GM23338 (cell line): ENCODE data around the gene EPHA3. TPM values are rescaled to one million over a fixed set of nuclear protein-coding genes. Genes with fewer than 3 reads are reported as not detected.

Source experiments
- ATAC-seq: fragments of 200-7000 bp; cut with Tn5 transposase; 3 replicates; pipeline ENCODE4 v1.9.1; 2020
- DNase-seq: peaks from one replicate; pipeline ENCODE4 v3.0.0-alpha.2; 2015; ENCODE audit warnings: low spot score
- H2AFZ ChIP-seq: fragments of 200-600 bp; sonication (generic); 2 replicates; pipeline ENCODE4 v1.8.0; 2016; ENCODE audit warnings: antibody characterized with exemption, mild to moderate bottlenecking, moderate library complexity
- H3F3A ChIP-seq: fragments of 200-600 bp; sonication (generic); replicated peaks from 2 replicates; pipeline ENCODE4 v1.8.0; 2017; ENCODE audit warnings: antibody characterized with exemption, mixed run types, low read depth
- H3K27ac ChIP-seq: fragments of 200-600 bp; sonication (generic); 2 replicates; pipeline ENCODE4 v1.6.1; 2016; ENCODE audit warnings: low read depth
- H3K27me3 ChIP-seq: fragments of 200-600 bp; sonication (generic); 2 replicates; pipeline ENCODE4 v1.8.0; 2016; ENCODE audit warnings: mild to moderate bottlenecking, mixed run types, moderate library complexity; ENCODE audit not compliant: insufficient read depth
- H3K36me3 ChIP-seq: fragments of 200-600 bp; sonication (generic); 2 replicates; pipeline ENCODE4 v1.8.0; 2016; ENCODE audit warnings: mild to moderate bottlenecking; ENCODE audit not compliant: insufficient read depth
- H3K4me1 ChIP-seq: fragments of 200-600 bp; sonication (generic); 2 replicates; pipeline ENCODE4 v1.8.0; 2016; ENCODE audit warnings: mild to moderate bottlenecking, moderate library complexity; ENCODE audit not compliant: insufficient read depth
- H3K4me2 ChIP-seq: fragments of 200-600 bp; sonication (generic); 2 replicates; pipeline ENCODE4 v1.7.1; 2017; ENCODE audit warnings: mixed run types
- H3K4me3 ChIP-seq: fragments of 200-600 bp; sonication (generic); 2 replicates; pipeline ENCODE4 v1.6.1; 2016; ENCODE audit warnings: mixed run types
- H3K79me2 ChIP-seq: fragments of 200-600 bp; sonication (generic); replicated peaks from 2 replicates; pipeline ENCODE4 v1.8.0; 2017; ENCODE audit warnings: mild to moderate bottlenecking; ENCODE audit not compliant: insufficient read depth
- H3K9me2 ChIP-seq: fragments of 200-600 bp; sonication (generic); 2 replicates; pipeline ENCODE4 v1.8.0; 2017; ENCODE audit not compliant: insufficient read depth
- H4K20me1 ChIP-seq: fragments of 200-600 bp; sonication (generic); replicated peaks from 2 replicates; pipeline ENCODE4 v1.8.0; 2017; ENCODE audit warnings: mild to moderate bottlenecking; ENCODE audit not compliant: insufficient read depth
- H3K27ac Mint-ChIP-seq: 2 replicates; pipeline ENCODE4 v1.8.0; 2020; ENCODE audit warnings: inconsistent platforms, mild to moderate bottlenecking, moderate library complexity, mixed read lengths
- H3K27me3 Mint-ChIP-seq: 3 replicates; pipeline ENCODE4 v1.8.0; 2022; ENCODE audit warnings: low read depth, mild to moderate bottlenecking, moderate library complexity, mixed read lengths, inconsistent platforms; ENCODE audit not compliant: insufficient read depth, poor library complexity
- H3K36me3 Mint-ChIP-seq: 3 replicates; pipeline ENCODE4 v1.8.0; 2021; ENCODE audit warnings: low read depth, mild to moderate bottlenecking, inconsistent platforms, moderate library complexity, mixed read lengths
- H3K4me1 Mint-ChIP-seq: 3 replicates; pipeline ENCODE4 v1.8.0; 2020; ENCODE audit warnings: mild to moderate bottlenecking, inconsistent platforms, mixed read lengths
- H3K4me3 Mint-ChIP-seq: 3 replicates; pipeline ENCODE4 v1.8.0; 2021; ENCODE audit warnings: moderate library complexity, mild to moderate bottlenecking, inconsistent platforms, mixed read lengths
- H3K9me3 Mint-ChIP-seq: 3 replicates; pipeline ENCODE4 v1.8.0; 2020; ENCODE audit warnings: moderate library complexity, mild to moderate bottlenecking, inconsistent platforms, mixed read lengths
- CREB1 ChIP-seq: fragments of 250-450 bp; sonication (Bioruptor Pico); IDR thresholded peaks from 2 replicates; pipeline ENCODE4 v1.5.0; 2020; ENCODE audit warnings: low read depth, mild to moderate bottlenecking, moderate library complexity
- CTCF ChIP-seq, 2 experiments: fragments of 200-600 bp in 1 of 2; sonication (generic) in 1 of 2; conservative IDR thresholded peaks; 2 replicates each; pipeline versions ENCODE4 v1.5.1 to v1.6.1; 2016 to 2017; ENCODE audit warnings: antibody characterized with exemption in 2 of 2, low read depth in 2 of 2, mild to moderate bottlenecking in 2 of 2, moderate library complexity in 1 of 2
- ETS1 ChIP-seq: IDR thresholded peaks from 2 replicates; pipeline ENCODE4 v1.6.1; 2016; ENCODE audit warnings: antibody characterized with exemption
- EZH2 ChIP-seq: fragments of 200-600 bp; sonication (generic); IDR thresholded peaks from one replicate; pipeline ENCODE4 v1.8.0; 2017; ENCODE audit warnings: antibody characterized with exemption, mild to moderate bottlenecking, low read depth; ENCODE audit not compliant: unreplicated experiment
- EZH2phosphoT487 ChIP-seq: fragments of 200-600 bp; sonication (generic); IDR thresholded peaks from one replicate; pipeline ENCODE4 v1.8.1; 2018; ENCODE audit warnings: antibody characterized with exemption; ENCODE audit not compliant: unreplicated experiment
- JUNB ChIP-seq: IDR thresholded peaks from one replicate; pipeline ENCODE4 v1.6.1; 2016; ENCODE audit warnings: antibody characterized with exemption; ENCODE audit not compliant: unreplicated experiment
- NANOG ChIP-seq: IDR thresholded peaks from 2 replicates; pipeline ENCODE4 v1.6.1; 2016; ENCODE audit warnings: antibody characterized with exemption, borderline replicate concordance
- POLR2AphosphoS5 ChIP-seq: IDR thresholded peaks from 2 replicates; pipeline ENCODE4 v1.6.1; 2016; ENCODE audit warnings: antibody characterized with exemption, low read depth
- REST ChIP-seq: IDR thresholded peaks from one replicate; pipeline ENCODE4 v1.6.1; 2018; ENCODE audit warnings: antibody characterized with exemption; ENCODE audit not compliant: unreplicated experiment
- STAT1 ChIP-seq: IDR thresholded peaks from one replicate; pipeline ENCODE4 v1.6.1; 2016; ENCODE audit warnings: antibody characterized with exemption; ENCODE audit not compliant: unreplicated experiment
- ZNF114 ChIP-seq: fragments of 250-450 bp; sonication (Bioruptor Pico); IDR thresholded peaks from 2 replicates; pipeline ENCODE4 v1.5.0; 2020; ENCODE audit warnings: mild to moderate bottlenecking, moderate library complexity
- polyA plus RNA-seq: library from polyadenylated mRNA; unstranded; fragments of >200 nt; fragmentation: Nextera tagmentation; extraction: Ambion mirVana; gene quantifications from 2 replicates; pipeline ENCODE4 v1.2.1, GENCODE V29; 2016
- total RNA-seq: library from RNA; depleted of rRNA; stranded (reverse); fragments of >200 nt; shearing (Covaris generic); gene quantifications from 2 replicates; pipeline ENCODE4 v1.2.3, GENCODE V29; 2014
- TF ChIP-seq, protein P1 (sequence below): fragments of 250-450 bp; sonication (Bioruptor Pico); IDR thresholded peaks from 2 replicates; pipeline ENCODE4 v1.5.0; 2020; ENCODE audit warnings: mild to moderate bottlenecking, moderate library complexity

The EPHA3 gene
- total and polyA plus RNA-seq, 2 experiments from 2014 or later: 0.05 to 0.21 TPM

- DNase-seq (no peak), ATAC-seq (no peak)
- Histone ChIP-seq H2AFZ (no peak overlapping the region), H3K79me2 (no peaks in the 10 kb centered on the region), H3K36me3 (no peaks in the 10 kb centered on the region), H3K27me3 (no peaks in the 10 kb centered on the region), H3K4me2 (no peak overlapping the region), H3K4me1 (no peaks in the 10 kb centered on the region), H3K27ac (no peak overlapping the region), H4K20me1 (no peaks in the 10 kb centered on the region), H3F3A (no peaks in the 10 kb centered on the region), H3K9me2 (no peaks in the 10 kb centered on the region), H3K4me3 (no peak overlapping the region)
- Mint-ChIP-seq H3K4me1 (peaks cover 4% of the 10 kb centered on the region; the same call in 1 of the 3 replicates), H3K4me3 (no peak overlapping the region), H3K27ac (no peak overlapping the region), H3K9me3 (no peaks in the 10 kb centered on the region), H3K36me3 (no peaks in the 10 kb centered on the region), H3K27me3 (no peaks in the 10 kb centered on the region)
- TF ChIP-seq REST (no peak), CREB1 (CRISPR knock-in tag) (no peak), ETS1 (no peak), STAT1 (no peak), CTCF (conservative IDR thresholded peaks at IDR 0.05; ENCODE audit: low read depth in 2 of 2) (no peak), POLR2AphosphoS5 (no peak), EZH2 (no peak), JUNB (no peak), ZNF114 (no peak), EZH2phosphoT487 (no peak), NANOG (no peak)
- TF ChIP-seq, protein P1, sequence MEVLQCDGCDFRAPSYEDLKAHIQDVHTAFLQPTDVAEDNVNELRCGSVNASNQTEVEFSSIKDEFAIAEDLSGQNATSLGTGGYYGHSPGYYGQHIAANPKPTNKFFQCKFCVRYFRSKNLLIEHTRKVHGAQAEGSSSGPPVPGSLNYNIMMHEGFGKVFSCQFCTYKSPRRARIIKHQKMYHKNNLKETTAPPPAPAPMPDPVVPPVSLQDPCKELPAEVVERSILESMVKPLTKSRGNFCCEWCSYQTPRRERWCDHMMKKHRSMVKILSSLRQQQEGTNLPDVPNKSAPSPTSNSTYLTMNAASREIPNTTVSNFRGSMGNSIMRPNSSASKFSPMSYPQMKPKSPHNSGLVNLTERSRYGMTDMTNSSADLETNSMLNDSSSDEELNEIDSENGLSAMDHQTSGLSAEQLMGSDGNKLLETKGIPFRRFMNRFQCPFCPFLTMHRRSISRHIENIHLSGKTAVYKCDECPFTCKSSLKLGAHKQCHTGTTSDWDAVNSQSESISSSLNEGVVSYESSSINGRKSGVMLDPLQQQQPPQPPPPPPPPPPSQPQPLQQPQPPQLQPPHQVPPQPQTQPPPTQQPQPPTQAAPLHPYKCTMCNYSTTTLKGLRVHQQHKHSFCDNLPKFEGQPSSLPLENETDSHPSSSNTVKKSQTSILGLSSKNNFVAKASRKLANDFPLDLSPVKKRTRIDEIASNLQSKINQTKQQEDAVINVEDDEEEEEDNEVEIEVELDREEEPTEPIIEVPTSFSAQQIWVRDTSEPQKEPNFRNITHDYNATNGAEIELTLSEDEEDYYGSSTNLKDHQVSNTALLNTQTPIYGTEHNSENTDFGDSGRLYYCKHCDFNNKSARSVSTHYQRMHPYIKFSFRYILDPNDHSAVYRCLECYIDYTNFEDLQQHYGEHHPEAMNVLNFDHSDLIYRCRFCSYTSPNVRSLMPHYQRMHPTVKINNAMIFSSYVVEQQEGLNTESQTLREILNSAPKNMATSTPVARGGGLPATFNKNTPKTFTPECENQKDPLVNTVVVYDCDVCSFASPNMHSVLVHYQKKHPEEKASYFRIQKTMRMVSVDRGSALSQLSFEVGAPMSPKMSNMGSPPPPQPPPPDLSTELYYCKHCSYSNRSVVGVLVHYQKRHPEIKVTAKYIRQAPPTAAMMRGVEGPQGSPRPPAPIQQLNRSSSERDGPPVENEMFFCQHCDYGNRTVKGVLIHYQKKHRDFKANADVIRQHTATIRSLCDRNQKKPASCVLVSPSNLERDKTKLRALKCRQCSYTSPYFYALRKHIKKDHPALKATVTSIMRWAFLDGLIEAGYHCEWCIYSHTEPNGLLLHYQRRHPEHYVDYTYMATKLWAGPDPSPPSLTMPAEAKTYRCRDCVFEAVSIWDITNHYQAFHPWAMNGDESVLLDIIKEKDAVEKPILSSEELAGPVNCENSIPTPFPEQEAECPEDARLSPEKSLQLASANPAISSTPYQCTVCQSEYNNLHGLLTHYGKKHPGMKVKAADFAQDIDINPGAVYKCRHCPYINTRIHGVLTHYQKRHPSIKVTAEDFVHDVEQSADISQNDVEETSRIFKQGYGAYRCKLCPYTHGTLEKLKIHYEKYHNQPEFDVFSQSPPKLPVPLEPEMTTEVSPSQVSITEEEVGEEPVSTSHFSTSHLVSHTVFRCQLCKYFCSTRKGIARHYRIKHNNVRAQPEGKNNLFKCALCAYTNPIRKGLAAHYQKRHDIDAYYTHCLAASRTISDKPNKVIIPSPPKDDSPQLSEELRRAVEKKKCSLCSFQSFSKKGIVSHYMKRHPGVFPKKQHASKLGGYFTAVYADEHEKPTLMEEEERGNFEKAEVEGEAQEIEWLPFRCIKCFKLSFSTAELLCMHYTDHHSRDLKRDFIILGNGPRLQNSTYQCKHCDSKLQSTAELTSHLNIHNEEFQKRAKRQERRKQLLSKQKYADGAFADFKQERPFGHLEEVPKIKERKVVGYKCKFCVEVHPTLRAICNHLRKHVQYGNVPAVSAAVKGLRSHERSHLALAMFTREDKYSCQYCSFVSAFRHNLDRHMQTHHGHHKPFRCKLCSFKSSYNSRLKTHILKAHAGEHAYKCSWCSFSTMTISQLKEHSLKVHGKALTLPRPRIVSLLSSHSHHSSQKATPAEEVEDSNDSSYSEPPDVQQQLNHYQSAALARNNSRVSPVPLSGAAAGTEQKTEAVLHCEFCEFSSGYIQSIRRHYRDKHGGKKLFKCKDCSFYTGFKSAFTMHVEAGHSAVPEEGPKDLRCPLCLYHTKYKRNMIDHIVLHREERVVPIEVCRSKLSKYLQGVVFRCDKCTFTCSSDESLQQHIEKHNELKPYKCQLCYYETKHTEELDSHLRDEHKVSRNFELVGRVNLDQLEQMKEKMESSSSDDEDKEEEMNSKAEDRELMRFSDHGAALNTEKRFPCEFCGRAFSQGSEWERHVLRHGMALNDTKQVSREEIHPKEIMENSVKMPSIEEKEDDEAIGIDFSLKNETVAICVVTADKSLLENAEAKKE (CRISPR knock-in tag): no peak
Observed at GRCh38 chr3:89320186-89320585, 212.8 kb downstream of the EPHA3 start.
